HT-29 (cell line): ENCODE results near the gene HIVEP2. TPM values are rescaled to one million over a fixed set of nuclear protein-coding genes. Genes with fewer than 3 reads are reported as not detected.

Experiments
- DNase-seq: peaks from one replicate; pipeline ENCODE4 v3.0.0-alpha.2; 2015; ENCODE audit warnings: low spot score
- total RNA-seq: library from RNA; depleted of rRNA; stranded (reverse); fragments of >200 nt; shearing (Covaris generic); gene quantifications from 2 replicates; pipeline ENCODE4 v1.2.3, GENCODE V29; 2014

HIVEP2 gene
- total RNA-seq, 1 experiment from 2014 or later = 5.3 TPM

- no peak for DNase-seq
Observed at GRCh38 chr6:142822842-142823241, 122.1 kb downstream of the HIVEP2 start.

- no peak for DNase-seq
Observed at GRCh38 chr6:142822383-142822782, 122.6 kb downstream of the HIVEP2 start.

- DNase-seq = no peak
Observed at GRCh38 chr6:142821860-142822259, 123.1 kb downstream of the HIVEP2 start.

- DNase-seq = no peak
Observed at GRCh38 chr6:142821164-142821716, 123.7 kb downstream of the HIVEP2 start.

- no peak for DNase-seq
Observed at GRCh38 chr6:142820338-142821051, 124.5 kb downstream of the HIVEP2 start.

GRCh38 chr6:142819603-142820337 is 125.2 kb downstream of the HIVEP2 start:
- peak; percentile 42 for DNase-seq

- DNase-seq = no peak
Observed at GRCh38 chr6:142816486-142816885, 128.5 kb downstream of the HIVEP2 start.

GRCh38 chr6:142816031-142816430 is 128.9 kb downstream of the HIVEP2 start:
- DNase-seq = no peak

GRCh38 chr6:142811923-142812322 is 133.1 kb downstream of the HIVEP2 start:
- no peak for DNase-seq

GRCh38 chr6:142810952-142811514 is 133.9 kb downstream of the HIVEP2 start:
- DNase-seq = no peak

GRCh38 chr6:142809947-142810346 is 135.0 kb downstream of the HIVEP2 start:
- DNase-seq = no peak

GRCh38 chr6:142808405-142809061 is 136.4 kb downstream of the HIVEP2 start:
- no peak for DNase-seq

- DNase-seq = no peak
Observed at GRCh38 chr6:142805042-142805441, 139.9 kb downstream of the HIVEP2 start.

GRCh38 chr6:142804490-142804889 is 140.5 kb downstream of the HIVEP2 start:
- no peak for DNase-seq

GRCh38 chr6:142803495-142804058 is 141.4 kb downstream of the HIVEP2 start:
- DNase-seq = no peak

GRCh38 chr6:142803032-142803431 is 141.9 kb downstream of the HIVEP2 start:
- DNase-seq = no peak

GRCh38 chr6:142802124-142802523 is 142.9 kb downstream of the HIVEP2 start:
- no peak for DNase-seq

- DNase-seq = no peak
Observed at GRCh38 chr6:142800240-142800639, 144.7 kb downstream of the HIVEP2 start.

GRCh38 chr6:142799639-142800038 is 145.3 kb downstream of the HIVEP2 start:
- DNase-seq = no peak

GRCh38 chr6:142797159-142797558 is 147.8 kb downstream of the HIVEP2 start:
- no peak for DNase-seq

GRCh38 chr6:142796571-142796970 is 148.4 kb downstream of the HIVEP2 start:
- DNase-seq = no peak

- DNase-seq = no peak
Observed at GRCh38 chr6:142796024-142796423, 149.0 kb downstream of the HIVEP2 start.
